Measurements from ENCODE around the gene PDPK1.
"Not testable (repeated sequence)": the region's sequence is repeated elsewhere in the genome, so short reads cannot be mapped to it uniquely, and the experiment has no call there.

PDPK1 gene

DNA sequence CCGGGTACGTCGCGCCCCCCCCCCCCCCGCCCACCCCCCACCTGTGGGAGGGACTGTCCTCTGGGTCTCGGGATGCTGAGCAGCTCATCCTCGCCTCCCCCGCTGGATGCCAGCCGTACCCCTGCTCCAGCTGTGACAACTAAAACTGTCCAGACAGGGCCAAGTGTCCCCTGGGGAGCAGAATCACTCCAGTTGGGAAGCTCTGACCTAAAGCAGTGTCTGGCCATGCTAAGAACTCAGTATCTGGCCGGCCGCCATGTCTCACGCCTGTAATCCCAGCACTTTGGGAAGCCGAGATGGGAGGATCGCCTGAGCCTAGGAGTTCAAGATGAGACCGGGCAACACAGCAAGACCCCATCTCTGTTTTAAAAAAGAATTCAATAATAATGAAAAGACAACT lies 83.0 kb downstream of the PDPK1 start:
- DNase-seq: not testable (repeated sequence)

DNA sequence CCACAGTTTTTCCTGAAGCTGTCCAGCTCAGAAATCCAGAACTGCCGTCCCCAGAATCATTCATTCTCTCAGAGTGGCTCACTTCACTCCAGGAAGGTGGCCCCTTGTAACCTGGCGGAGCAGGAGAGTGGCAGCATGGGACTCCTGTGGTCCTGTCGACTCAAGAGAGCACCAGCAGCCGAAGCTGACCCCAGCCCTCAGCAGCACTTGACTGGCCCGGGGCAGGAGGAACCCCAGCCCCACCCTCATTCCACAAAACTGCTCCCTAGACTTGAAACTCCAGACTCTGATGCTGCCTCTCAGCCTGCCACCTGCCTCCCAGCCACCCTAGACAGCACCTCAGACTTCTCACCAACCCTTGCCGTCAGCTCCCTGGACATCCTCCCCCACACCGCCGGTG lies 83.6 kb downstream of the PDPK1 start:
- DNase-seq: not testable (repeated sequence)

DNA sequence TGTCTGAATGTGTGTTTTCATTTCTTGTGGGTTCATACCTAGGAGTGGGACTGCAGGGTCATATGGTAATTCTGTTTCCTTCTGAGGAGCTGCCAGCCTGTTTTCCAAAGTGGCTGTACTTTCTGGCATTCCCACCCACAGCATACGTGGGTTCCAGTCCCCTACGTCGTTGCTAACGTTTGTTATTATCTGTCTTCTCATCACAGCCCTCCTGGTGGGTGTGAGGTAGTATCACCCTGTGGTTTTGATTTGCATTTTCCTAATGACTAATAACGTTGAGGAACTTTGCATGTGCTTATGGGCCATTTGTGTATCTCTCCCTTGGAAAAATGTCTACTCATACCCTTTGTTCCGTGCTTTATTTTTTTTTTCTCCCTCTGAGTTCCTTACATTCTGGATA lies 89.3 kb downstream of the PDPK1 start:
- not testable (repeated sequence) for DNase-seq

DNA sequence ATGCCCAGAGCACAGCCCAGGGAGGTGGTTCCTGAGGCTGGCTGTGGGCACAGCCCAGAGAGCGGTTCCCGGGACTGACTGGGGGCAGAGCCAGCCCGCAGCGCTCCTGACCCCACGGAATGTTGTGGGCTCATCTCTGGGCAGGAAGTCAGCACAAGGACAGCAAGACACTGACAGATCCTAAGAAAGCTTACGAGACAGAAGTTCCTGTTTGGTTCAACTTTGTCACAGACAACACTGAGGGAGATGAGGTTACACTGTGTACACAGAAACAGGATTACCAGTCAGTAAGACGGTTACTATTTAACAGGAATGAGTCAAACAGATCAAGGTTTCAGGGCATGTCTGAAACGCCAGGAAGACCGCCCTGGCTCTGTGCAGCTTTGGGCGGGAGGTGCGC lies 93.4 kb downstream of the PDPK1 start:
- not testable (repeated sequence) for DNase-seq

DNA sequence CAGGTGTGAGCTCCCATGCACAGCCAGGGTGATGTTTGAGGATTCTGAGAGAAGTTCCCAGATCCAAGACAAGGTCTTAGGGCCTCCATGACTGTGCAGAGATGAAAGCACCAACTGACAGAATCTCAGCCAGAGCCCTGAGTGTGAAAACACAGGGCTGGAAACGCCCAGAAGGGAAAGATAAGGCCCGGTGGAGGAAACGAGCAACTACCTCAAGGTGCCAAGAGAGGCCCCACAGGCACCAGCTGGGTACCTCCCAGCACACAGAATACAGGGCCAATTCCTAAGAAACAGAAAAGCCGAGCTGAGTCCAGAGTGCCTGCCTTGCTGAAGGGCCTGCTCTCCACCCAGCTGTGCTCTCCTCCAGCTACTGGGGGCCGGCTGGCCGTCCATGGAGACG lies 94.5 kb downstream of the PDPK1 start:
- DNase-seq: not testable (repeated sequence)

DNA sequence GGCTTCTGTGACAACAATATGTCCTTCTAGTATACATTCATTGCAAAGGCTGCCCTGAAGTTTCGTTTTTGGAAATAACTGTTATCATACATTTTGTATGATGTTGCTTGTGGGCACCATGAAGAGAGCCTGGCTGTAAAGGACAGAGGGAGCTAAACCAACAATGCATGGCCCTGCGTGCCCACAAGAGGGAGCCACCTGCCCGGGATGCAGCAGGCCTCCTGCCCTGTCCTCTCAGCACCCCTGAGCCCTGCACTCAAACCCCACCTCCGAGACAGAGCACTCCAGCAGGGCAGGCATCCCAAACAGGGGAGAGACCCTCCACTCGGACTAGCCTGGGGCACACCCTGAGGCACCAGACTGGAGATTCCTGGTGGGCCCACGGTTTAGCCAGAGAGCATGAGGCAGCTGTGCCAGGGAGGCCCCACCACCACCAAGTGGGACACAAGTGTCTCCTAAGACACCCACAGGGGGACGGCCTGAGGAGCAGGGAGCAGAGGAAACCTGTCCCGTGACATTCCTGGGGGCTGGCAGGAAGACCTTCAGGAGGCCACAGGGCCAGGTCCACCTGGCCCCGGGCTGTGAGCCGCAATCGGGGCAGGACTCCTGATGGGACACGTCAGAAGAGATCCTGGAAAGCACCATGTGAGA lies 101.4 kb downstream of the PDPK1 start:
- not testable (repeated sequence) for DNase-seq

DNA sequence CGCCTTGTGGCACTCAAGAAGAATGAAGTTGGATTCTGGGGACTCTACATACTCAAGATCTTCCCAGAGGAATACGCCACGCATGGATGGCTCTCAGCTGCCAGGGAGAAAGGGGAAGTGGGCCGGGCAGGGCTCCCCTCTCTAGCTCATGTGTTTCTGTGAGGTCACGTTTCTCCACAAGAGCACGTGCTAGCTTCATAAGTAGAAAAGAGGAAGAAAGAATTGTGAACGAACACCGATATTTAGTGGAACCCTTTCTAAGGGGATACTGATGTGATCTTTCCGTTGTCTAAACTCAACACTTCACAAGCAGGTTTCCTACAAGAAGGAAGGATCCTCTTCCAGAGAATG lies 101.9 kb downstream of the PDPK1 start:
- not testable (repeated sequence) for DNase-seq

DNA sequence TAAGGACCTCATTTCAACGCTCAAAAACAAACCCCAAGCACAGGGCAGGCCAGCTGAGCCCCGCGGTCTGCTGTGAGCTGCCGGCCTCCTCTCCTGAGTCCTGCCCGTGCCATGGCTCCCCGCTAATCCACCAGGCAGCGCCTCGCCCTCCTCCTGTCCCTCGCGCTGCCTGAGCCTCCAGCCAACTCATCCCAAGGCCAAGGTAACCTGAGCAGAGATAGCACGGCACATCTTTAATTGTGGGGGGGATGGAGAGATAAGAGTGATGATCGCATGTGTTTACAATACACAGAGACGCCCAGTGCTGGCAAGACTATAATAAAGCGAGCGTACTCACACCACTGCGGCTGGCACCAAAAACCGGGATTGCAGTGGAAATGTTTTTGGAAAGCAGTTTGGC lies 104.7 kb downstream of the PDPK1 start:
- not testable (repeated sequence) for DNase-seq

DNA sequence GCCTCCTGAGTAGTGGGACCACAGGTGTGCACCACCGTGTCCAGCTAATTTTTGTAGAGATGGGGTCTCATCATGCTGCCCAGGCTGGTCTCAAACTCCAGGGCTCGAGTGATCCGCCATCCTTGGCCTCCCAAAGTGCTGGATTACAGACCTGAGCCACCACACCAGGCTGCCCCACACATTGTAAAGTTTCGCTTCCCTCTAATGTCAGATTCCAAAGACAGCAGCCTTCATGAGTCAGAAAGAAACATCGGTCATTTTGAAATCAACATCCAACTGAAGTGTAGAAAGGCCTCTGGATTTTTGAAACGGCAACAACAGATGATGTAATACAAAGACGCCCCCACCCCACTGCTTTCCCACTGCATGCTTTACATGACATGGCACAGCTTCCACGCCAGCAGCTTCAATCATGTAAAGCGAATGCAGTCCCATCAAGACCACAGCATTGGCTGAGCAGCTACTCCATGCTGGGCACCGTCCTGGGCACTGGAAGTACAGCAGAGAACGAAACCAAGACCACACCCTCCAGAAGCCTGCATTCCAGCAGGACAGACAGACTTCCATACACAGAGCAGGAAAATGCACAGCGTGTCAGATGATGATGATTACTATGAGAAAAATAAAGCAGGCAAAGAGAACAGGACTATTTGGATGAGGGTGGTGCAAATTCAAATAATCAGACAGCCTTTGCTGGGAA lies 107.1 kb downstream of the PDPK1 start:
- DNase-seq: not testable (repeated sequence)

DNA sequence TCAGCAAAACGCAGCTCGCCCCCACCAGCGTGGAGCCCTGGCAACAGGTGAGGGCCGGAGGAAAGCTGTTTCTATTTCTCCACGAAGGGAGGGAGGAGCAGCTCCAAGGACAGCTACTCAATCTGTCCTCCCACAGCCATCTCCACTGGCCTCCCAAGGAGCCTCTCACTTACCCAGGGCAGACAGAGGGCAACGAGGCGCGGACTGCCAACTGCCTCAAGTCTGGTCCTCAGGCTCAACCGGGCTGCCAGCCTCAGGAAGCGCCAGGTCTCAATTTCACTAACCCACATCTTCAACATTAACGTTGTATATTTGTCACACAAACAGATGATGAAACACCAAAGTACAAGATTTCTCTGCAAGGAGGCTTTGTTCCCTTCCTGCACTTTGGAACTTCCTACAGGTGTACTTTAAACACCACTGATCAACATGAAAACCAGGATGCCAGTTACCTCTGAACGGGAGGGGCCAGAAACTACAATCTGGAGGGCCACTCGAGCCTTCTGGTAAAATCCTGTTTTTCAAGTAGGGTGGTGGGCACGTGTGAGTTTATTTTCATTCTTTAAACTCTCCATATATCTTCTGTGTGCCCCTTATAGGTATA lies 113.5 kb downstream of the PDPK1 start:
- not testable (repeated sequence) for DNase-seq
